Measurements from ENCODE around the gene XXYLT1. TPM values are rescaled to one million over a fixed set of nuclear protein-coding genes. Genes with fewer than 3 reads are reported as not detected.

The XXYLT1 gene
- total and polyA plus RNA-seq, 2 of the 8 experiments (the other 6 are each of a cell fraction or from before 2014, with no cell fraction given) = 18.9 to 23.8 TPM

GRCh38 chr3:195149292-195150030 lies 121.5 kb downstream of the XXYLT1 start (continued):
- TF ChIP-seq NANOG (IDR thresholded peaks at IDR 0.05; ENCODE audit: insufficient read depth, low read depth, low read length, poor library complexity, severe bottlenecking) (no peak), RAD21 (IDR thresholded peaks at IDR 0.05 in 1 of 2, conservative IDR thresholded peaks at IDR 0.05 in 1 of 2; ENCODE audit: low read depth in 2 of 2, low read length in 2 of 2) (no peak), TAF1 (IDR thresholded peaks at IDR 0.05; ENCODE audit: low read depth, low read length) (no peak), GTF2F1 (IDR thresholded peaks at IDR 0.05; ENCODE audit: borderline replicate concordance, low read depth, low read length) (no peak)
